ENCODE measurements around the gene C17orf67.
"Not testable (repeated sequence)": the region's sequence is repeated elsewhere in the genome, so short reads cannot be mapped to it uniquely, and the experiment has no call there.

The C17orf67 gene

GRCh38 chr17:56770427-56770826 is 63.3 kb downstream of the C17orf67 start:
- FAIRE-seq: no peak

GRCh38 chr17:56765449-56765848 is 68.3 kb downstream of the C17orf67 start:
- FAIRE-seq: no peak

GRCh38 chr17:56762988-56763387 is 70.7 kb downstream of the C17orf67 start:
- no peak for FAIRE-seq

DNA sequence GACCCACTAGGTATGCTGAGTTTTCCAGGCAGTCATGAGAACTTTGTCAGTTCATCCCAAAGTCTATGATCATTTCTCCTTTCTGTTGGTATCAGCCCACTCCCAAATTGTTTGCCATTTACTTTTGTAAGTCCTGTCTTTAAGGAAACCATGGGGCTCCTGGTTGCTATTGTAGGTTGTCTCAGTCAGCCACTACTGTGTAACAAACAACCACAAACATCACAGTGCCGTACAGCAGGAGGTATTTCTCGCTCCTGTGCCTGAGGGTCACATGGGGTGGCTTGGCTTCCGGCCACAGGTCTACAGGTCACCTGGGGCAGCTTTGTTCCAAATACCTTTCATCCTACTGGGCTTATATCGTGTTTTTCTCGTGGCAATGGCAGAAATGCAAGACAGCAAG is 71.6 kb downstream of the C17orf67 start:
- no peak for FAIRE-seq

GRCh38 chr17:56761387-56761786 is 72.3 kb downstream of the C17orf67 start:
- no peak for FAIRE-seq

DNA sequence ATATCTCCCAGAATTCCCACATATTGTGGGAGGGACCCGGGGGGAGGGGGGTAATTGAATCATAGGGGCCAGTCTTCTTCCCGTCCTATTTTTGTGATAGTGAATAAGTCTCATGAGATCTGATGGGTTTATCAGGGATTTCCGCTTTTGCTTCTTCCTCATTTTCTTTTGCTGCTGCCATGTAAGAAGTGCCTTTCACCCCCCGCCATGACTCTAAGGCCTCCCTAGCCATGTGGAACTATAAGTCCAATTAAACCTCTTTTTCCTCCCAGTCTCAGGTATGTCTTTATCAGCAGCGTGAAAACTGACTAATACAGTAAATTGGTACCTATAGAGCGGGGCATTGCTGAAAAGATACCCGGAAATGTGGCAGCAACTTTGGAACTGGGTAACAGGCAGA is 76.1 kb downstream of the C17orf67 start:
- FAIRE-seq: not testable (repeated sequence)

DNA sequence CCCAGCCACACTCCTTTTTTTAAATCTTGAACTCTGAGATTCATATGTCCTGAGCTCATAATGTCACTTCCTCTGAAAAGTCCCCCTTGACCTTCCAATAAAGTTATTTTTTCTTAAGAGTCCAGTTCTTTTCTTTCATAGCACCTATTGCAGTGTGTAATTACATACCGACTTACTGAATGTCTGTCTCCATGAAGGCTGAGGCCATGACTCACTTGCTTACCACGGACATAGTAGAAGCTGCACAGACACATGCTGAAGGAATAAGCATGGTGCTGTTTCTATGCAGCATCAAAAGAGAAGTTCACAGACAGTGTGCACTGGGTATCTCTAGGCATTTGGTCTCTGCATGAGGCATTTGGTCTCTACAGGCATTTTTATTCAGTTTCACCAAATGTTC is 77.2 kb downstream of the C17orf67 start:
- no peak for FAIRE-seq

GRCh38 chr17:56755310-56755709 is 78.4 kb downstream of the C17orf67 start:
- FAIRE-seq: no peak

DNA sequence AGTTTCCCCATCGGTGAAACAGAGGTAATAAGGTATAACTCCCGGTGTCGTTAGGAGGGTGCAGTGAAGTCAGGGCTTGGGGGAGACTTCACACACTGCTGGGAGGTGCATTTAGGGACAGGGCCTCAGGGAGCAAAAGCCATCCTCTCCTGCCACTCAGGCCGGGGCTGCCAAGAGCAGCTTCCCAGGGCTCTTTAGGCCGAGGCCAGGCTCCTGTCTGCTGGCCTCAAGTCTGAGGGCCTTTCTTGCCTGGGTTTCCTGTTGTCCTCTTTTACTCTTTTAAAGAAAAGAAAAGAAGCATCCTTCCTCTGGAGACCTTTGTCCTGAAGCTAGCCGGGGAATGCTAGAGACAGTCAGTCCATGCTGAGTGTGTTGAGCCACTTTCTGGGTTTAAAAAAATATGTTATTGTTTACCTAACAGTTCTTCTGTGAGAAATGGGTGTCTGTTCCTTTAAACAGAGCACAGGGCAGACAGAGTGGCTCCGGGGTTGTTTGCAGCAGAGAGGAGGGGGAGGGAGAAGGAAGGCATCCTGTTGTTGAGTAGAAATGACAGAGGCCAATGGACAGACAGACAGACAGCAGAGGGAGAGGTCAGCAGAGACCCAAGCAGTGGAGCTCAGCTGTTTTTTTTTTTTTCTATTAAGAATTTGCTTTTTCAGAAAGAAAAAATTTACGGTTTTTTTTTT is 79.1 kb downstream of the C17orf67 start:
- FAIRE-seq: no peak

DNA sequence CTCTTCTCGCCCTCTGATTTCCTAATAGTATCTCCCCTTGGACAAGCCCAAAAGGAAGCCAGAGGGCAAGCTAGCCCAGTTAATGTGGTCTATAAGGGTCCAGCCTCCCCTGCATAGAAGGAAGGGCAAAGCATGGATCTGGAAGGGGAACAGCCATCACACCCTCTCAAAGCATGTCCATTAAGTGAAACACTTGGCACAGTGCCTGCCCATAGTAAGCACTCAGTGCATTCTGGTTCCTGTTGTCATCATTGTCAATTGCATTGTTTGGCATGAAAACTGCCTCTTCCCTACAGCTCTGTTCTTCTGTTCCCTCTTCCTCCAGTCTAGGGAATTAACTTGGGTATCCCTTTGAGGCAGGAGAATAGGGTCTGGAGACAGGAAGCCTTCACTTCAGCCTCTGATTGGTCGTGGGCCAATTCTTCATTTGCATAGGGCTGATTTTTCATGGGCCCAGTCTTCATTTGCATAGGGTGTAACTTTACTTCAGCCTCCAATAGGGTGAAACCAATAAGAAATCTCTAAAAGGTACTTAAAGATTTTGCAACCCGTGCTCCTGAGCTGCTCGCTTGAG is 81.4 kb downstream of the C17orf67 start:
- FAIRE-seq: no peak

GRCh38 chr17:56751145-56751738 is 82.5 kb downstream of the C17orf67 start:
- no peak for FAIRE-seq

- no peak for FAIRE-seq
Measured at GRCh38 chr17:56744721-56745120, 89.0 kb downstream of the C17orf67 start.

- no peak for FAIRE-seq
Measured at GRCh38 chr17:56742601-56743000, 91.1 kb downstream of the C17orf67 start.
